Activated CD4-positive, CD25-positive, alpha-beta regulatory T cell treated with anti-CD3 and anti-CD28 coated beads, Interleukin-2, amount 50 U/mL, for 24 hours (primary cell): ENCODE results near the gene DAGLA.
"Not testable (repeated sequence)": the region's sequence is repeated elsewhere in the genome, so short reads cannot be mapped to it uniquely, and the experiment has no call there.

ENCODE experiments used
- ATAC-seq, 2 donors: fragments of 150-1000 bp; cut with Tn5 transposase; one replicate each; pipeline ENCODE4 v1.10.0; 2021; ENCODE audit warnings: mild to moderate bottlenecking in 1 of 2, moderate library complexity in 1 of 2

The DAGLA gene

GRCh38 chr11:61666684-61667297 lies 13.4 kb upstream of the DAGLA start:
- ATAC-seq, result no peak

- ATAC-seq, result no peak
Observed at GRCh38 chr11:61667684-61668305, 12.4 kb upstream of the DAGLA start.

GRCh38 chr11:61669417-61669816 lies 10.8 kb upstream of the DAGLA start:
- ATAC-seq, result no peak

- no peak for ATAC-seq
Observed at GRCh38 chr11:61670626-61671025, 9.6 kb upstream of the DAGLA start.

- no peak for ATAC-seq
Observed at GRCh38 chr11:61671527-61671926, 8.7 kb upstream of the DAGLA start.

- not testable (repeated sequence) for ATAC-seq
Observed at GRCh38 chr11:61673946-61674467, 6.2 kb upstream of the DAGLA start.

- no peak for ATAC-seq
Observed at GRCh38 chr11:61675826-61676225, 4.4 kb upstream of the DAGLA start.

GRCh38 chr11:61679296-61679695 lies 895 bp upstream of the DAGLA start:
- no peak for ATAC-seq

- ATAC-seq, result no peak
Observed at GRCh38 chr11:61680622-61681221, 531 bp downstream of the DAGLA start.

- ATAC-seq, result no peak
Observed at GRCh38 chr11:61682093-61682732, 2.0 kb downstream of the DAGLA start.

- ATAC-seq, result no peak
Observed at GRCh38 chr11:61682906-61683675, 2.9 kb downstream of the DAGLA start.

GRCh38 chr11:61683961-61684869 lies 4.0 kb downstream of the DAGLA start:
- ATAC-seq, result no peak

GRCh38 chr11:61684870-61685616 lies 4.9 kb downstream of the DAGLA start:
- ATAC-seq, result no peak

- ATAC-seq, result no peak
Observed at GRCh38 chr11:61685617-61685967, 5.4 kb downstream of the DAGLA start.

- ATAC-seq, result no peak
Observed at GRCh38 chr11:61686066-61686465, 5.9 kb downstream of the DAGLA start.

GRCh38 chr11:61686469-61686868 lies 6.3 kb downstream of the DAGLA start:
- ATAC-seq, result no peak

GRCh38 chr11:61687420-61687819 lies 7.2 kb downstream of the DAGLA start:
- ATAC-seq, result no peak

- no peak for ATAC-seq
Observed at GRCh38 chr11:61688365-61689163, 8.4 kb downstream of the DAGLA start.

- no peak for ATAC-seq
Observed at GRCh38 chr11:61689164-61689496, 8.9 kb downstream of the DAGLA start.

- no peak for ATAC-seq
Observed at GRCh38 chr11:61690706-61691379, 10.7 kb downstream of the DAGLA start.
